ENCODE measurements around the gene PTPRM. TPM values are rescaled to one million over a fixed set of nuclear protein-coding genes. Genes with fewer than 3 reads are reported as not detected.

PTPRM gene
- total RNA-seq, 2 donors from 2014 or later = 80.1 to 106 TPM

- Histone ChIP-seq H3K27ac (no peak overlapping the region), H3K4me3 (no peak overlapping the region), H3K27me3 (no peaks in the 10 kb centered on the region), H3K9me3 (no peaks in the 10 kb centered on the region), H3K36me3 (no peaks in the 10 kb centered on the region), H3K4me1 (peaks cover 0 to 9% of the 10 kb centered on the region in 2 donors)
- DNase-seq (ENCODE audit: low spot score) = no peak
- no peak for TF ChIP-seq CTCF (IDR thresholded peaks at IDR 0.05)
Measured at GRCh38 chr18:7805880-7806279, 238.8 kb downstream of the PTPRM start.

- no peak for DNase-seq (ENCODE audit: low spot score)
- Histone ChIP-seq H3K36me3 (no peaks in the 10 kb centered on the region), H3K9me3 (no peaks in the 10 kb centered on the region), H3K4me1 (peaks cover 0 to 31% of the 10 kb centered on the region in 2 donors), H3K27me3 (no peaks in the 10 kb centered on the region), H3K27ac (no peak overlapping the region), H3K4me3 (no peak overlapping the region)
- no peak for TF ChIP-seq CTCF (IDR thresholded peaks at IDR 0.05)
Measured at GRCh38 chr18:7807936-7808453, 240.9 kb downstream of the PTPRM start.

- Histone ChIP-seq H3K36me3 (no peaks in the 10 kb centered on the region), H3K27me3 (no peaks in the 10 kb centered on the region), H3K9me3 (peaks cover 0 to 2% of the 10 kb centered on the region in 2 donors), H3K27ac (no peak overlapping the region), H3K4me3 (no peak overlapping the region), H3K4me1 (peaks cover 0 to 31% of the 10 kb centered on the region in 2 donors)
- TF ChIP-seq CTCF (IDR thresholded peaks at IDR 0.05) = no peak
- no peak for DNase-seq (ENCODE audit: low spot score)
Measured at GRCh38 chr18:7808992-7809391, 241.9 kb downstream of the PTPRM start.

GRCh38 chr18:7809455-7809854 lies 242.3 kb downstream of the PTPRM start:
- no peak for TF ChIP-seq CTCF (IDR thresholded peaks at IDR 0.05)
- H3K4me1 ChIP-seq = peaks cover 0 to 31% of the 10 kb centered on the region in 2 donors

GRCh38 chr18:7809978-7810377 lies 242.9 kb downstream of the PTPRM start:
- no peak for DNase-seq (ENCODE audit: low spot score)
- Histone ChIP-seq H3K27ac (no peak overlapping the region), H3K27me3 (no peaks in the 10 kb centered on the region), H3K4me3 (no peak overlapping the region), H3K36me3 (no peaks in the 10 kb centered on the region), H3K9me3 (peaks cover under 1 to 12% of the 10 kb centered on the region in 2 donors), H3K4me1 (peaks cover 0 to 31% of the 10 kb centered on the region in 2 donors)
- TF ChIP-seq CTCF (IDR thresholded peaks at IDR 0.05) = no peak

More at GRCh38 chr18:7809455-7809854, 242.3 kb downstream of the PTPRM start:
- H3K4me3 ChIP-seq = no peak overlapping the region
- no peaks in the 10 kb centered on the region for H3K27me3 ChIP-seq
- no peak overlapping the region for H3K27ac ChIP-seq
- H3K36me3 ChIP-seq = no peaks in the 10 kb centered on the region
- H3K9me3 ChIP-seq = peaks cover 0 to 7% of the 10 kb centered on the region in 2 donors
- DNase-seq (ENCODE audit: low spot score) = no peak

Measured in right atrium auricular region (tissue), 2 donors.